ENCODE data around the gene EID2. TPM values are rescaled to one million over a fixed set of nuclear protein-coding genes. Genes with fewer than 3 reads are reported as not detected.

EID2 gene
- total and polyA plus RNA-seq, 2 of the 13 experiments (the other 11 are each of a cell fraction or from before 2014, with no cell fraction given): 3.7 to 14.1 TPM

DNA sequence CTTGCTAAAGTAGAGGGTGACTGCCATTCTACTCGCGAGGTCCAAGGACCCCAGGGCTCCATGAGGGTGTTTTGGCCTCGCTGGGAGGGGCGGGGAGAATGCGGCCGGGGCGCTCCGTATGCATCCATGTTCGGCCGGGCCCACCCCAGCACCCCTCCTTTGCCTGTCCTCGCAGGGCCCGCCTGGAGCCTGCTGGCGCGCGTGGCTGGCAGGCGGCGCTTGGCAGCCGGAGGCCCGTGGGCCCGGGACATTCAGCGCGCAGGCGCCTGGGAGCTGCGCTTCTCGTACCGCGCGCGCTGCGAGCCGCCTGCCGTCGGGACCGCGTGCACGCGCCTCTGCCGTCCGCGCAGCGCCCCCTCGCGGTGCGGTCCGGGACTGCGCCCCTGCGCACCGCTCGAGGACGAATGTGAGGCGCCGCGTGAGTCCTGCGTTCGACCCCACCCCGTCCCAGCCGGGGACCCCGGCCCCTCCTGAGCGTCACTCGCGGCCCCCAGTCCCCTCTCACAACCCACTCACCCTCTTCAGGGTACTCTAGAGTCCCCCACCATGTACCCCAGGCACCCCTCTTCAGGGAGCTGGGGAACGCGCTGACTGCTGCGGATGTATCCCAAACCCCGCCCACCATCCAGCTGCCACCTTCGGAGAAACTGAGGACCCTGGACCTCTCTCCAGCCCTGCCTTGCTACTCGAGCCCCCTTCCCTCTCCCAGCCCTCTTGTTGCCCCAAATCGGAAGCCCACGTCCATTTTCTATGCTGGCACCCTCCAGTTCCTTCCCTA lies 37.1 kb downstream of the EID2 start (continued):
- TF ChIP-seq GABPA (IDR thresholded peaks at IDR 0.05; ENCODE audit: low read depth, low read length) (no peak), GABPA (CRISPR knock-in tag; IDR thresholded peaks at IDR 0.05; ENCODE audit: low read depth) (no peak), SPEN (CRISPR knock-in tag; IDR thresholded peaks at IDR 0.05; ENCODE audit: low read depth) (peak; percentile 91), ISL2 (CRISPR knock-in tag; IDR thresholded peaks at IDR 0.05) (peak; percentile 34; the same call in 1 of the 2 replicates), RELA (CRISPR knock-in tag; IDR thresholded peaks at IDR 0.05) (no peak), RBFOX2 (IDR thresholded peaks at IDR 0.05; ENCODE audit: low read depth, low read length) (0 out of 2 replicates have a peak, but pooled peaks have one; percentile 31), ZNF619 (CRISPR knock-in tag; IDR thresholded peaks at IDR 0.05) (no peak), ZNF12 (CRISPR knock-in tag; IDR thresholded peaks at IDR 0.05) (0 out of 2 replicates have a peak, but pooled peaks have one; percentile 82), MAZ (IDR thresholded peaks at IDR 0.05; ENCODE audit: borderline replicate concordance, low read depth, low read length) (no peak), MAZ (CRISPR knock-in tag; IDR thresholded peaks at IDR 0.05; ENCODE audit: low read depth) (peak; percentile 88; the same call in 1 of the 2 replicates), NFRKB (IDR thresholded peaks at IDR 0.05) (no peak), MYC (CRISPR knock-in tag; IDR thresholded peaks at IDR 0.05; ENCODE audit: borderline replicate concordance) (peak; percentile 86), ZNF781 (CRISPR knock-in tag; IDR thresholded peaks at IDR 0.05; ENCODE audit: borderline replicate concordance, not compliant biosample characterization) (peak; percentile 96), SIN3A (IDR thresholded peaks at IDR 0.05; ENCODE audit: borderline replicate concordance, low read depth, low read length) (no peak)
- TF ChIP-seq, protein P1, sequence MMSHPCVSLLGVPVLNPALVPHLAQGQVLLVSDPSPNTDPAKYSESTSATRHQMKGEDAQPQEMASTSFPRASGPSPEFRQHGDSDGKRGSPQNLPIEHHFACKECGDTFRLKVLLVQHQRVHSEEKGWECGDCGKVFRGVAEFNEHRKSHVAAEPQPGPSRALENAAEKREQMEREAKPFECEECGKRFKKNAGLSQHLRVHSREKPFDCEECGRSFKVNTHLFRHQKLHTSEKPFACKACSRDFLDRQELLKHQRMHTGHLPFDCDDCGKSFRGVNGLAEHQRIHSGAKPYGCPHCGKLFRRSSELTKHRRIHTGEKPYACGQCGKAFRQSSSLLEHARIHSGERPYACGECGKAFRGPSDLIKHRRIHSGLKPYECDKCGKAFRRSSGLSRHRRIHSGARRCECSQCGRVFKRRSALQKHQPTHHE (CRISPR knock-in tag; IDR thresholded peaks at IDR 0.05; ENCODE audit: borderline replicate concordance): peak; percentile 93; the same call in 1 of the 2 replicates
- TF ChIP-seq, protein P2, sequence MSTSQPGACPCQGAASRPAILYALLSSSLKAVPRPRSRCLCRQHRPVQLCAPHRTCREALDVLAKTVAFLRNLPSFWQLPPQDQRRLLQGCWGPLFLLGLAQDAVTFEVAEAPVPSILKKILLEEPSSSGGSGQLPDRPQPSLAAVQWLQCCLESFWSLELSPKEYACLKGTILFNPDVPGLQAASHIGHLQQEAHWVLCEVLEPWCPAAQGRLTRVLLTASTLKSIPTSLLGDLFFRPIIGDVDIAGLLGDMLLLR (CRISPR knock-in tag; IDR thresholded peaks at IDR 0.05): peak; percentile 100
- TF ChIP-seq, protein P3, sequence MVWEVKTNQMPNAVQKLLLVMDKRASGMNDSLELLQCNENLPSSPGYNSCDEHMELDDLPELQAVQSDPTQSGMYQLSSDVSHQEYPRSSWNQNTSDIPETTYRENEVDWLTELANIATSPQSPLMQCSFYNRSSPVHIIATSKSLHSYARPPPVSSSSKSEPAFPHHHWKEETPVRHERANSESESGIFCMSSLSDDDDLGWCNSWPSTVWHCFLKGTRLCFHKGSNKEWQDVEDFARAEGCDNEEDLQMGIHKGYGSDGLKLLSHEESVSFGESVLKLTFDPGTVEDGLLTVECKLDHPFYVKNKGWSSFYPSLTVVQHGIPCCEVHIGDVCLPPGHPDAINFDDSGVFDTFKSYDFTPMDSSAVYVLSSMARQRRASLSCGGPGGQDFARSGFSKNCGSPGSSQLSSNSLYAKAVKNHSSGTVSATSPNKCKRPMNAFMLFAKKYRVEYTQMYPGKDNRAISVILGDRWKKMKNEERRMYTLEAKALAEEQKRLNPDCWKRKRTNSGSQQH (CRISPR knock-in tag; IDR thresholded peaks at IDR 0.05; ENCODE audit: low read depth): no peak
- TF ChIP-seq, protein P4, sequence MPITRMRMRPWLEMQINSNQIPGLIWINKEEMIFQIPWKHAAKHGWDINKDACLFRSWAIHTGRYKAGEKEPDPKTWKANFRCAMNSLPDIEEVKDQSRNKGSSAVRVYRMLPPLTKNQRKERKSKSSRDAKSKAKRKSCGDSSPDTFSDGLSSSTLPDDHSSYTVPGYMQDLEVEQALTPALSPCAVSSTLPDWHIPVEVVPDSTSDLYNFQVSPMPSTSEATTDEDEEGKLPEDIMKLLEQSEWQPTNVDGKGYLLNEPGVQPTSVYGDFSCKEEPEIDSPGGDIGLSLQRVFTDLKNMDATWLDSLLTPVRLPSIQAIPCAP (CRISPR knock-in tag; IDR thresholded peaks at IDR 0.05; ENCODE audit: low read depth): peak; percentile 94
- TF ChIP-seq, protein P5, sequence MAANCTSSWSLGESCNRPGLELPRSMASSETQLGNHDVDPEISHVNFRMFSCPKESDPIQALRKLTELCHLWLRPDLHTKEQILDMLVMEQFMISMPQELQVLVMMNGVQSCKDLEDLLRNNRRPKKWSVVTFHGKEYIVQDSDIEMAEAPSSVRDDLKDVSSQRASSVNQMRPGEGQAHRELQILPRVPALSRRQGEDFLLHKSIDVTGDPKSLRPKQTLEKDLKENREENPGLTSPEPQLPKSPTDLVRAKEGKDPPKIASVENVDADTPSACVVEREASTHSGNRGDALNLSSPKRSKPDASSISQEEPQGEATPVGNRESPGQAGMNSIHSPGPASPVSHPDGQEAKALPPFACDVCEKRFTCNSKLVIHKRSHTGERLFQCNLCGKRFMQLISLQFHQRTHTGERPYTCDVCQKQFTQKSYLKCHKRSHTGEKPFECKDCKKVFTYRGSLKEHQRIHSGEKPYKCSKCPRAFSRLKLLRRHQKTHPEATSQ (CRISPR knock-in tag; IDR thresholded peaks at IDR 0.05; ENCODE audit: borderline replicate concordance): peak; percentile 91
- TF ChIP-seq, protein P6, sequence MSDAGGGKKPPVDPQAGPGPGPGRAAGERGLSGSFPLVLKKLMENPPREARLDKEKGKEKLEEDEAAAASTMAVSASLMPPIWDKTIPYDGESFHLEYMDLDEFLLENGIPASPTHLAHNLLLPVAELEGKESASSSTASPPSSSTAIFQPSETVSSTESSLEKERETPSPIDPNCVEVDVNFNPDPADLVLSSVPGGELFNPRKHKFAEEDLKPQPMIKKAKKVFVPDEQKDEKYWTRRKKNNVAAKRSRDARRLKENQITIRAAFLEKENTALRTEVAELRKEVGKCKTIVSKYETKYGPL (CRISPR knock-in tag; IDR thresholded peaks at IDR 0.05): peak; percentile 86
- TF ChIP-seq, protein P7, sequence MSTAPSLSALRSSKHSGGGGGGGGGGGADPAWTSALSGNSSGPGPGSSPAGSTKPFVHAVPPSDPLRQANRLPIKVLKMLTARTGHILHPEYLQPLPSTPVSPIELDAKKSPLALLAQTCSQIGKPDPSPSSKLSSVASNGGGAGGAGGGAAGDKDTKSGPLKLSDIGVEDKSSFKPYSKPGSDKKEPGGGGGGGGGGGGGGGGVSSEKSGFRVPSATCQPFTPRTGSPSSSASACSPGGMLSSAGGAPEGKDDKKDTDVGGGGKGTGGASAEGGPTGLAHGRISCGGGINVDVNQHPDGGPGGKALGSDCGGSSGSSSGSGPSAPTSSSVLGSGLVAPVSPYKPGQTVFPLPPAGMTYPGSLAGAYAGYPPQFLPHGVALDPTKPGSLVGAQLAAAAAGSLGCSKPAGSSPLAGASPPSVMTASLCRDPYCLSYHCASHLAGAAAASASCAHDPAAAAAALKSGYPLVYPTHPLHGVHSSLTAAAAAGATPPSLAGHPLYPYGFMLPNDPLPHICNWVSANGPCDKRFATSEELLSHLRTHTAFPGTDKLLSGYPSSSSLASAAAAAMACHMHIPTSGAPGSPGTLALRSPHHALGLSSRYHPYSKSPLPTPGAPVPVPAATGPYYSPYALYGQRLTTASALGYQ (CRISPR knock-in tag; IDR thresholded peaks at IDR 0.05): peak; percentile 59; the same call in 1 of the 2 replicates

Measured in HepG2 (cell line).